LNCaP clone FGC (cell line): ENCODE results near the gene HSP90AA1.
"Not testable (repeated sequence)": the region's sequence is repeated elsewhere in the genome, so short reads cannot be mapped to it uniquely, and the experiment has no call there.

Source experiments
- DNase-seq: peaks from one replicate; pipeline ENCODE4 v3.0.0-alpha.2; 2011; ENCODE audit warnings: low read depth
- H3K4me3 ChIP-seq: 2 replicates; pipeline ENCODE4 v1.5.1; 2011; ENCODE audit warnings: mild to moderate bottlenecking, low read depth, low read length, control low read depth
- CTCF ChIP-seq: IDR thresholded peaks from 2 replicates; pipeline ENCODE4 v1.5.1; 2012; ENCODE audit warnings: mild to moderate bottlenecking; ENCODE audit not compliant: control insufficient read depth, insufficient read depth; ENCODE audit errors: extremely low read depth

Gene HSP90AA1

GRCh38 chr14:102086972-102087761 lies at the start of gene HSP90AA1:
TSS of gene HSP90AA1 (minus strand) at chr14:102087044. CDS start at chr14:102086378, 666 bp downstream.
- DNase-seq = no peak
- peak within 1 kb of the TSS; percentile 80 for H3K4me3 ChIP-seq
- TF ChIP-seq CTCF = 0 out of 2 replicates have a peak, but pooled peaks have one; percentile 15

DNA sequence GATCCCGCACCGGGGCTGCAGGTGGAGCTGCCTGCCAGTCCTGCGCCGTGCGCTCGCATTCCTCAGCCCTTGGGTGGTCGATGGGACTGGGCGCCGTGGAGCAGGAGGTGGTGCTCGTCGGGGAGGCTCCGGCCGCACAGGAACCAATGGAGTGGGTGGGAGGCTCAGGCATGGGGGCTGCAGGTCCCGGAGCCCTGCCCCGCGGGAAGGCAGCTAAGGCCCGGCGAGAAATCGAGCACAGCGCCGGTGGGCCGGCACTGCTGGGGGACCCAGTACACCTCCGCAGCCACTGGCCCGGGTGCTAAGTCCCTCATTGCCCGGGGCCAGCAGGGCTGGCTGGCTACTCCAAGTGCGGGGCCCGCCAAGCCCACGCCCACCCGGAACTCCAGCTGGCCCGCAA lies 48.6 kb upstream of the HSP90AA1 start:
- not testable (repeated sequence) for H3K4me3 ChIP-seq, DNase-seq

- DNase-seq, H3K4me3 ChIP-seq: not testable (repeated sequence)
These were observed 47.9 kb upstream of the HSP90AA1 start for GRCh38 chr14:102134719-102135118.

DNA sequence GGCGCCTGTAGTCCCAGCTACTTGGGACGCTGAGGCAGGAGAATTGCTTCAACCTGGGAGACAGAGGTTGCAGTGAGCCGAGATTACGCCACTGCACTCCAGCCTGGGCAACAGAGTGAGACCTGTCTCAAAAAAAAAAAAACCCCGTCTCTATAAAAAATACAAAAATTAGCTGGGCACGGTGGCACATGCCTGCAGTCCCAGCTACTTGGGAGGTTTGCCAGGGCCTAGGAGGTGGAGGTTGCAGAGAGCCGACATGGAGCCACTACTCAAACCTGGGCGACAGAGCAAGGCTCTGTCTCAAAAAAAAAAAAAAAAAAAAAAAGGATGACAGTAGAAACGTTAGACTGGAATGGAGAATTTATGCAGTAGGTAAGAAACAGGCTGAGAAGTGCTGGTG lies 47.2 kb upstream of the HSP90AA1 start:
- not testable (repeated sequence) for H3K4me3 ChIP-seq, DNase-seq

DNA sequence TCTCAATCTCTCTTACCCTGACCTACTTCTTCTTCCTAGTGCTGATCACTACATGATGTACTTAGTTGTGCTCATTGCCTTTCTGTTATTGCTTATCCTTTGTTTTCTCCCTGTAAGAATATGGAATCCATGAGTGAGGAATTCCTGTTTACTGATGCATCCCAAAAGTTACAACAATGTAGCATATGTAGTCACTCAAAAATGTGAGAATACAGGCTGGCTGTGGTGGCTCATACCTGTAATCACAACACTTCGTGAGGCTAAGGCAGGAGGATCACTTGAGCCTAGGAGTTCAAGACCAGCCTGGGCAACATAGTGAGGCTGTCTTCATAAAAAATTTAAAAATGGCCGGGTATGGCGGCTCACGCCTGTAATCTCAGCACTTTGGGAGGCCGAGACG lies 44.9 kb upstream of the HSP90AA1 start:
- no peak for TF ChIP-seq CTCF
- no peak for DNase-seq
- H3K4me3 ChIP-seq = no peak overlapping the region

GRCh38 chr14:102126807-102127455 lies 40.1 kb upstream of the HSP90AA1 start:
- no peak overlapping the region for H3K4me3 ChIP-seq
- TF ChIP-seq CTCF = no peak
- no peak for DNase-seq

DNA sequence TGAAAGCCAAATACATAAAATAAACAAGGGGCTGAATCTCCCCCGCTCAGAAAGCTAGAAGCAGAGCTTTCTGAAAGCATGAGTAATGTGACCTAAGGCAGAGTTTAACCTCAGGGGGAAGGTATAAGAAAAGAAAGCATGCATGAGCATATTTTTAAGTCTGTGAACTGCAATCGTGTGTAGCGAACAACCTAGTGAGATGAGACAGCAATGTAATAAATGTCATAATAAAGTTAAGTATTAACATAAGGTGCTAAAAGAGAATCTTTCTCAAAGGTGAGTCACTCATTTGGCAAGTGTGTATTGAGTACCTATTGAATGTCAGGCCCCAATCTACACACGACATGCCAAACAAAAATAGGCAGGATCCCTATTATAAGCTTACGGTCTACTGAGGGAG lies 38.7 kb upstream of the HSP90AA1 start:
- DNase-seq = no peak
- TF ChIP-seq CTCF = no peak
- no peak overlapping the region for H3K4me3 ChIP-seq

GRCh38 chr14:102124419-102124818 lies 37.6 kb upstream of the HSP90AA1 start:
- no peak for DNase-seq
- no peak for TF ChIP-seq CTCF
- H3K4me3 ChIP-seq = no peak overlapping the region
